Bronchial epithelial cell (primary cell): ENCODE data around the gene ATRNL1. TPM values are rescaled to one million over a fixed set of nuclear protein-coding genes. Genes with fewer than 3 reads are reported as not detected.

Experiments used
- DNase-seq: peaks from one replicate; pipeline ENCODE4 v3.0.0-alpha.2; 2010; ENCODE audit warnings: low read depth
- FAIRE-seq: peaks from 2 replicates; lab custom pipeline; 2011; peaks lifted over from hg19 to GRCh38; lab: Jason Lieb, UNC
- H3K27me3 ChIP-seq: 2 replicates; pipeline ENCODE4 v1.5.1; 2011; ENCODE audit warnings: low read length; ENCODE audit not compliant: control insufficient read depth, insufficient read depth
- H3K36me3 ChIP-seq: 2 replicates; pipeline ENCODE4 v1.5.1; 2011; ENCODE audit warnings: low read length; ENCODE audit not compliant: control insufficient read depth, insufficient read depth
- H3K4me3 ChIP-seq: 2 replicates; pipeline ENCODE4 v1.5.1; 2011; ENCODE audit warnings: mild to moderate bottlenecking, low read depth, low read length, control low read depth
- CTCF ChIP-seq: IDR thresholded peaks from 2 replicates; pipeline ENCODE4 v1.5.1; 2011; ENCODE audit warnings: mild to moderate bottlenecking, moderate library complexity, low read length, control low read depth, inconsistent platforms; ENCODE audit not compliant: insufficient read depth, severe bottlenecking
- total RNA-seq: library from RNA; depleted of rRNA; stranded (reverse); fragments of >200 nt; gene quantifications from 2 replicates; pipeline ENCODE4 v1.2.1, GENCODE V29; 2014

ATRNL1 gene
- 0.13 and 0.53 TPM in 2 replicates for total RNA-seq

- Histone ChIP-seq H3K27me3 (peaks cover 18% of the 10 kb centered on the region), H3K4me3 (peak within 1 kb of the TSS; percentile 37), H3K36me3 (no peaks in the 10 kb centered on the region)
- FAIRE-seq (no peak), DNase-seq (no peak)
- no peak for TF ChIP-seq CTCF
Observed at GRCh38 chr10:115093286-115093775, at the start of gene ATRNL1. TSS of gene ATRNL1 (plus strand) at chr10:115093365. CDS start at chr10:115093751, 386 bp downstream.

GRCh38 chr10:115043719-115044118 is 49.4 kb upstream of the ATRNL1 start:
- TF ChIP-seq CTCF = no peak
- H3K36me3 ChIP-seq = no peaks in the 10 kb centered on the region
- DNase-seq = no peak
- FAIRE-seq = no peak
- no peak overlapping the region for H3K4me3 ChIP-seq
- no peaks in the 10 kb centered on the region for H3K27me3 ChIP-seq

GRCh38 chr10:115044891-115045290 is 48.3 kb upstream of the ATRNL1 start:
- H3K27me3 ChIP-seq = no peaks in the 10 kb centered on the region
- no peak for FAIRE-seq
- TF ChIP-seq CTCF = no peak
- H3K36me3 ChIP-seq = no peaks in the 10 kb centered on the region
- no peak for DNase-seq
- H3K4me3 ChIP-seq = no peak overlapping the region

- DNase-seq = no peak
- no peaks in the 10 kb centered on the region for H3K36me3 ChIP-seq
- FAIRE-seq = no peak
- no peak overlapping the region for H3K4me3 ChIP-seq
- no peak for TF ChIP-seq CTCF
- H3K27me3 ChIP-seq = no peaks in the 10 kb centered on the region
Observed at GRCh38 chr10:115045499-115045898, 47.7 kb upstream of the ATRNL1 start.

- TF ChIP-seq CTCF = no peak
- no peaks in the 10 kb centered on the region for H3K36me3 ChIP-seq
- no peak overlapping the region for H3K4me3 ChIP-seq
- DNase-seq (no peak), FAIRE-seq (no peak)
- H3K27me3 ChIP-seq = no peaks in the 10 kb centered on the region
Observed at GRCh38 chr10:115046686-115047236, 46.4 kb upstream of the ATRNL1 start.

- TF ChIP-seq CTCF = no peak
Observed at GRCh38 chr10:115047705-115048104, 45.5 kb upstream of the ATRNL1 start.

More at GRCh38 chr10:115047705-115048104, 45.5 kb upstream of the ATRNL1 start:
- Histone ChIP-seq H3K36me3 (no peaks in the 10 kb centered on the region), H3K4me3 (no peak overlapping the region), H3K27me3 (no peaks in the 10 kb centered on the region)
- DNase-seq (no peak), FAIRE-seq (no peak)
